Measurements from ENCODE around the gene CDH4. TPM values are rescaled to one million over a fixed set of nuclear protein-coding genes. Genes with fewer than 3 reads are reported as not detected.

CDH4 gene
- total and polyA plus RNA-seq, 9 of the 15 experiments (the other 6 are each of a cell fraction or from before 2014, with no cell fraction given), result 0.04 TPM; not detected in 8

- WGBS (ENCODE audit: insufficient coverage, low coverage, missing lambda C conversion rate), result 1% methylated on average over 25 of the region's 25 CpGs
- CTCF ChIA-PET (ENCODE audit: low intra/inter-chr PET ratio), result no interaction called here
- no peak for FAIRE-seq
- POLR2A ChIA-PET, result interaction anchor here (0.8 kb wide), 1 partner anchor 15 kb away, joined by 3 read pairs; no protein-coding TSS in a partner anchor
- no peak overlapping the region for H3K9ac ChIP-seq (ENCODE audit: insufficient read depth in 1 of 2, low read depth in 2 of 2, low read length in 2 of 2)
- DNase-seq (ENCODE audit: extremely low read depth in 1 of 4, low spot score in 3 of 4), result no peak
- BruUV-seq (replicated peaks), result no TSS peak
- no peak overlapping the region for H2AFZ ChIP-seq (ENCODE audit: low read depth, low read length)
- intact Hi-C loops (cut with micrococcal nuclease) (no loop called here), in situ Hi-C loops (cut with MboI) (no loop called here)
- H3K36me3 ChIP-seq (ENCODE audit: control insufficient read depth, insufficient read depth, low read length), result no peaks in the 10 kb centered on the region
- H3K4me2 ChIP-seq (ENCODE audit: insufficient read depth, low read length), result no peak overlapping the region
- peaks cover 3% of the 10 kb centered on the region for H3K9me1 ChIP-seq (ENCODE audit: control insufficient read depth, insufficient read depth, low read length)
- ATAC-seq, result no peak
- H3K4me3 ChIP-seq, result no peak overlapping the region
- no peak overlapping the region for H3K27ac ChIP-seq (ENCODE audit: extremely low read depth, low read depth, low read length)
- no peaks in the 10 kb centered on the region for H3K79me2 ChIP-seq (ENCODE audit: control insufficient read depth, insufficient read depth, low read length)
- H3K9me3 ChIP-seq (replicated peaks; ENCODE audit: control insufficient read depth, insufficient read depth, low read depth, low read length), result no peaks in the 10 kb centered on the region
- H4K20me1 ChIP-seq (replicated peaks; ENCODE audit: control insufficient read depth, insufficient read depth, low read length), result peaks cover 4% of the 10 kb centered on the region; the same call in 1 of the 2 replicates
- peaks cover 0 to 29% of the 10 kb centered on the region in 2 experiments; a peak in 2 of 5 replicates for H3K27me3 ChIP-seq (ENCODE audit: control insufficient read depth in 2 of 2, insufficient read depth in 2 of 2, low read length in 2 of 2)
- no peaks in the 10 kb centered on the region for H3K4me1 ChIP-seq (replicated peaks in 1 of 2; ENCODE audit: control insufficient read depth in 2 of 2, insufficient read depth in 2 of 2, low read length in 2 of 2)
- TF ChIP-seq SIN3B (IDR thresholded peaks at IDR 0.05; ENCODE audit: low read depth) (no peak), OTX1 (CRISPR knock-in tag; IDR thresholded peaks at IDR 0.05) (no peak), HIVEP1 (CRISPR knock-in tag; IDR thresholded peaks at IDR 0.05) (no peak), ZNF398 (CRISPR knock-in tag; IDR thresholded peaks at IDR 0.05) (no peak), MTF1 (CRISPR knock-in tag; IDR thresholded peaks at IDR 0.05; ENCODE audit: borderline replicate concordance) (no peak), IRF9 (tag; IDR thresholded peaks at IDR 0.05) (no peak), CAMTA2 (CRISPR knock-in tag; conservative IDR thresholded peaks at IDR 0.05) (no peak), RNF219 (CRISPR knock-in tag; IDR thresholded peaks at IDR 0.05) (no peak), PTRF (tag; IDR thresholded peaks at IDR 0.05) (no peak), TAF1 (IDR thresholded peaks at IDR 0.05; ENCODE audit: control insufficient read depth, extremely low read depth, insufficient read depth, low read length, severe bottlenecking) (no peak), MAFG (tag; conservative IDR thresholded peaks at IDR 0.05) (no peak), HNRNPK (IDR thresholded peaks at IDR 0.05; ENCODE audit: low read depth, low read length, poor library complexity, severe bottlenecking) (no peak), BACH1 (tag; IDR thresholded peaks at IDR 0.05) (no peak), ZC3H8 (IDR thresholded peaks at IDR 0.05) (no peak), BCOR (IDR thresholded peaks at IDR 0.05) (no peak), PRPF4 (IDR thresholded peaks at IDR 0.05; ENCODE audit: insufficient read depth, low read depth, low read length, poor library complexity, severe bottlenecking) (no peak), NFATC3 (IDR thresholded peaks at IDR 0.05) (no peak)
These were observed 467.8 kb downstream of the CDH4 start for GRCh38 chr20:61719691-61720347.
